Adrenal gland (tissue), 12 donors: ENCODE results near the gene PAX7. TPM values are rescaled to one million over a fixed set of nuclear protein-coding genes. Genes with fewer than 3 reads are reported as not detected.

Source experiments
- DNase-seq, 7 donors: peaks; one replicate each; pipeline ENCODE4 v3.0.0-alpha.2; 2019 to 2020
- H3K27ac ChIP-seq, 5 donors: fragments of 200-600 bp; sonication (generic) in 4 of 5; 1 replicate in 3 of 5; 2 replicates in 2 of 5; pipeline versions ENCODE4 v1.5.1 to v1.8.0; 2016 to 2020; ENCODE audit warnings: mild to moderate bottlenecking in 1 of 5
- H3K27me3 ChIP-seq: fragments of 200-600 bp; 2 replicates; pipeline ENCODE4 v1.8.0; 2021
- H3K36me3 ChIP-seq, 2 donors: fragments of 200-600 bp; replicated peaks in 1 of 2; 1 replicate in 1 of 2; 2 replicates in 1 of 2; pipeline versions ENCODE4 v1.5.1 to v1.8.0; 2018 to 2022
- H3K4me1 ChIP-seq, 2 donors: fragments of 200-600 bp; replicated peaks in 1 of 2; 1 replicate in 1 of 2; 2 replicates in 1 of 2; pipeline versions ENCODE4 v1.5.1 to v1.8.0; 2018 to 2021
- H3K4me3 ChIP-seq, 4 donors: fragments of 200-600 bp; sonication (generic) in 3 of 4; one replicate each; pipeline ENCODE4 v1.5.1; 2016 to 2018
- H3K9me3 ChIP-seq, 3 donors: fragments of 200-600 bp; sonication (generic) in 1 of 3; replicated peaks in 1 of 3; 1 replicate in 2 of 3; 2 replicates in 1 of 3; pipeline versions ENCODE4 v1.5.1 to v1.8.0; 2016 to 2021
- POLR2A ChIP-seq, 2 donors: fragments of 450-650 bp; IDR thresholded peaks; one replicate each; pipeline ENCODE4 v1.6.1; 2017; ENCODE audit warnings: antibody characterized with exemption in 2 of 2, mild to moderate bottlenecking in 2 of 2, moderate library complexity in 1 of 2
- WGBS, 4 donors: extraction: QIAGEN DNeasy Blood & Tissue Kit in 2 of 4; methylation state at CpG; one replicate each; pipeline versions ENCODE4 v1.1.5 to v1.1.7; 2013 to 2017; 5-methylcytosine and 5-hydroxymethylcytosine counted together
- intact Hi-C, 2 donors: fragments of 100-400 bp; cut with DNase I; formaldehyde crosslinking; loops; one replicate each; pipeline versions ENCODE4 v1.14.1 to v1.15.0; 2022 to 2023
- polyA plus RNA-seq, 3 donors: library from polyadenylated mRNA; stranded (reverse); fragments of 200-250 nt in 2 of 3; fragments of 350-450 nt in 1 of 3; fragmentation: Illumina TruSeq in 1 of 3; extraction: RNeasy Lipid Tissue Mini Kit (QIAGEN cat#74804) in 1 of 3; gene quantifications; one replicate each; pipeline ENCODE4 v1.2.3, GENCODE V29; 2013 to 2014
- total RNA-seq, 9 donors: library from RNA; depleted of rRNA in 4 of 9; stranded (reverse); fragments of >200 nt in 4 of 9; fragments of 120-200 nt in 1 of 9; fragmentation: NEBNext Ultra II Directional in 1 of 9; extraction: Animal tissue kit (Norgen Biotek cat#: 25700) in 1 of 9; gene quantifications; one replicate each; pipeline versions ENCODE4 v1.1.0 to v1.2.4, GENCODE V29; 2013 to 2023
- TF ChIP-seq, protein P1 (sequence below), 6 experiments: fragments of 450-650 bp in 4 of 6; fragments of 200-600 bp in 2 of 6; sonication (generic) in 1 of 6; IDR thresholded peaks; 1 replicate in 5 of 6; 2 replicates in 1 of 6; pipeline versions ENCODE4 v1.5.1 to v1.8.0; 2016 to 2021; ENCODE audit warnings: antibody characterized with exemption in 6 of 6, mild to moderate bottlenecking in 2 of 6, moderate library complexity in 1 of 6
- donor health status: healthy with polysubstance abuse.
- donor health status: Bipolar disorder and iron deficiency.
- donor health status: DM: yes; HTN: yes; CAD: no.
- donor health status: DM: no; HTN: no; CAD: no.
- donor health status: DM: no; HTN: no; CAD: no.
- donor health status: DM: yes; HTN: yes; CAD: no.

PAX7 gene
- total and polyA plus RNA-seq, 12 donors, result not detected

DNA sequence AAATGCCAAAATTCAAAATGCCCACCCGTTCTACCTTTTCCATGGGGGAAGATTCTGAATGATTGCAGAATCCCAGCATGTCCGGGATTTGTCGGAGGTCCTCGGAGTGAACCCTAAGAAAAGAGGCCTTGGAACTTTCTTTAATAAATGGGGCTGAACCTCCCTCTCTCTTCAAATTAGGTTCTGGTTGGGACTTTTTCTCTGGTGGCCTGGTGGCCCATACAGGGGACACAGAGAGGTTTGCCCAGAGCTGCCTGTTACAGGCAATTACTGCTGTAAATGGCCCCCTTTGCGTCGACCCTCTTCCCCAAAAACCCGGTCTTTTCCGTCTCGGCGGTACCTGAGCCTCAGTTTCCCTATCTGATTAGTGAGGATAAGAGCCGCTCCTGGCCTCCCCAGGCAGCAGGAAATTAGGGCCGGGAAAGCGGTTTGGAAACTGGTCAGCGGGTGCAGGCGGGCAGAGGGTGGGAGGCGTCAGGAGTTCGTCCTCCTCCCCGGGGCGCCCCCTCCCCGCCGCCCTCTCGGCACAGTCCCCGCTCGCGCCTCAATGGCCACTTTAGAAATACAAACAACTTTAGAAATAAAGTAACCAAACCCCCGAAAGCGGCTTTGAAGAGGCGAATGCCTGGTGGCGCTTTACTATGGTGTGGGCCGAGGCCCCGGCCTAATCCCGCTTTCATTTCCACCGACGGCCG is 15.6 kb downstream of the PAX7 start:
- no peak for TF ChIP-seq POLR2A (IDR thresholded peaks at IDR 0.05)
- TF ChIP-seq, protein P1, sequence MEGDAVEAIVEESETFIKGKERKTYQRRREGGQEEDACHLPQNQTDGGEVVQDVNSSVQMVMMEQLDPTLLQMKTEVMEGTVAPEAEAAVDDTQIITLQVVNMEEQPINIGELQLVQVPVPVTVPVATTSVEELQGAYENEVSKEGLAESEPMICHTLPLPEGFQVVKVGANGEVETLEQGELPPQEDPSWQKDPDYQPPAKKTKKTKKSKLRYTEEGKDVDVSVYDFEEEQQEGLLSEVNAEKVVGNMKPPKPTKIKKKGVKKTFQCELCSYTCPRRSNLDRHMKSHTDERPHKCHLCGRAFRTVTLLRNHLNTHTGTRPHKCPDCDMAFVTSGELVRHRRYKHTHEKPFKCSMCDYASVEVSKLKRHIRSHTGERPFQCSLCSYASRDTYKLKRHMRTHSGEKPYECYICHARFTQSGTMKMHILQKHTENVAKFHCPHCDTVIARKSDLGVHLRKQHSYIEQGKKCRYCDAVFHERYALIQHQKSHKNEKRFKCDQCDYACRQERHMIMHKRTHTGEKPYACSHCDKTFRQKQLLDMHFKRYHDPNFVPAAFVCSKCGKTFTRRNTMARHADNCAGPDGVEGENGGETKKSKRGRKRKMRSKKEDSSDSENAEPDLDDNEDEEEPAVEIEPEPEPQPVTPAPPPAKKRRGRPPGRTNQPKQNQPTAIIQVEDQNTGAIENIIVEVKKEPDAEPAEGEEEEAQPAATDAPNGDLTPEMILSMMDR (IDR thresholded peaks at IDR 0.05), result no peak
- Histone ChIP-seq H3K4me3 (peak overlapping the region in 1 of 4 donors; percentile 34), H3K4me1 (peaks cover 0 to 5% of the 10 kb centered on the region in 2 donors), H3K36me3 (no peaks in the 10 kb centered on the region), H3K9me3 (no peaks in the 10 kb centered on the region), H3K27ac (no peak overlapping the region), H3K27me3 (peaks cover 90% of the 10 kb centered on the region)
- DNase-seq, result no peak
- 6 to 10% (median 7%) methylated on average over 4 to 35 of the region's 35 CpGs for WGBS, 4 donors
- intact Hi-C loops, result no loop called here

DNA sequence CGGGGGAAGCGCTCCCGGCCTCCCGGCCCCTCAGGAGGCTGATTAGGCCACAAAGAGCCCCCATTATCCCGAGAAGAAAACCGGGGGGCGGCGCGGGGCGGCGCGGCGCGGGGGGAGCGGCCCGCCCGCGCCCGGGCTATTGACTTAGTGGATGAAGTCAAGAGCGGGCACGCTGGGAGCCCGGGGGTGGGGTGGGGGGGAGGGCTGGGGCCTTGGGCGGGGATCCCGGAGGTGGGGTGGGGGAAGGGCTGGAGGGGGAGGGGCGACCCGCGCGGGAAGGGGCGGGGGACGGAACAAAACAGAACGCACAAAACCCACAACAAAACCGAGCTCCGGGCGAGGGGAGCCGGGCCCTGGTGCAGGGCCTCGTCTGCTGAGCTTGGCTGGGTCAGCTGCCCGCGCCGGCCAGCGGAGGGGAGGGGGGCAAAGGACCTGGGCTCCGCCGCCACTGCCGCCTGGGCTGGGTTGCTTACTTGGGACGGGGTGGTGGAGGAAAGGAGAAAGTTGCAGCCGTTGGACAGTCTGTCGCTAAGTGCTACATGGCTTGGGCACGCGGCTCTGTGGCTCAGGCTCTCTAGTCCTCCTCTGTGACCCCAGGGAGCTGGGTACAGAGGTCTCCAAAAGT is 16.3 kb downstream of the PAX7 start:
- Histone ChIP-seq H3K4me3 (peak overlapping the region in 1 of 4 donors; percentile 34), H3K4me1 (peaks cover 0 to 5% of the 10 kb centered on the region in 2 donors), H3K27me3 (peaks cover 87% of the 10 kb centered on the region), H3K27ac (no peak overlapping the region), H3K9me3 (no peaks in the 10 kb centered on the region), H3K36me3 (no peaks in the 10 kb centered on the region)
- WGBS, 4 donors, result 1 to 2% (median 2%) methylated on average over 33 to 48 of the region's 48 CpGs
- no peak for DNase-seq
- intact Hi-C loops, result no loop called here
- TF ChIP-seq, protein P1 (IDR thresholded peaks at IDR 0.05), result no peak
- TF ChIP-seq POLR2A (IDR thresholded peaks at IDR 0.05), result no peak

DNA sequence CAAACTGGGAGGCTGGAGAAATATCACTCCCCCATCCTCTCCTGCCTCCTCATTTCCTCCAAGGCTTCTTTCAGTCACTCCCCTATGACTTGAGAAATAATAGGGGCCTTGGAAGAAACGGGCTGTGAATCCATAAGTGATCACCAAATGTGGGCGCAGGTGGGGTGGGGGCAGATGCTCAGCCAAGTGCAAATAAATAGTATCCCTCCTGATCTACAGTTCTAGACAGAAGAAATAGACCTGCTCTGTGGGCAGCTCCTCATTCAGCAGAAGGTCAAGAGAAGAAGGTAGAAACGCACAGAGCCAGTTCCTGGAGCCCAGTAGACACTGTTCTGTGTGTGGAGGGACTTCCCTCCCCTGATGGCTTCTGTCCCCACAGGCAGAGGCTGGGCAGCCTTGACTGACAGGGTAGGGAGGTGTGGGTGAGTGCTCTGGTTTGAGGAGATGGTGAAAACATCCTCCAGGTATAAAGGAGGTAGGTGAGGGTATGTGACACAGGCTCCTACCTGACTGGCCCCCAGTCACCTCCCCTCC is 17.1 kb downstream of the PAX7 start:
- no peak for DNase-seq
- peaks cover 0 to 5% of the 10 kb centered on the region in 2 donors for H3K4me1 ChIP-seq
- WGBS, 4 donors, result 9 to 32% (median 18%) methylated on average over 3 of the region's 3 CpGs
- no peaks in the 10 kb centered on the region for H3K9me3 ChIP-seq
- peaks cover 88% of the 10 kb centered on the region for H3K27me3 ChIP-seq
- no peak overlapping the region for H3K27ac ChIP-seq
- intact Hi-C loops, result no loop called here
- H3K4me3 ChIP-seq, result no peak overlapping the region
- H3K36me3 ChIP-seq, result no peaks in the 10 kb centered on the region
- TF ChIP-seq POLR2A (IDR thresholded peaks at IDR 0.05), result no peak
- TF ChIP-seq, protein P1 (IDR thresholded peaks at IDR 0.05), result no peak

DNA sequence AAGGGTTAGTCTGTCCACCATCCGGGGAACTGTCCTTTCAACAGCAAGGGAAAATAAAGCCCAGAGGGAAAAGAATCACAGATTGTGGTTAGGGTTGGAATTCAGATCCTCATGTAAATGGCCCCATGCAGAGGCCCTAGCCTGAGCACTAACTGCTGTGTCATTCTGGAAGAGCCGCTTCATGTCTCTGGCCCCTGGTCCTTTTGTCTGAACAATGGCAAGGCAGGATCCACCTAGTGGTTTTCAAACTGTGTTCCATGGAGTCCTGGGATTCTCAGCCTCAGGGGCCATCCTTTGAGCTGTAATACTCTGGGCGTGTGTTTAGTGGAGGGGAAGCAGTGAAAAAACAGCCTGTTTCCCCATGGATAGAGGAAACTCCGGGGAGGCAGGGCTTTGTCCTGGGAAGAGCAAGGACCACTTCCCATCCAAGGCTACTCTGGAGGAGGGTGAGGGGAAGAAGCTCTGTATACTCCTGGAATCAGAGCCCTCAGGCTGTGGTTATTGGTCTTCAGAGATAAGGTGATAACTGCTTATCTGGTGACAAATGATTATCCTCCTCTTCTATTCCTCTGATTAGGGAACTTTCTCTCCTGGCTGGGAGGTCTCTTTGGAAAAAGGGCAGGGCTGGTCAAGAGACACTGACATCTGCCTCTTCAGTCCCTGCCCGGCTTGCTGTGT is 19.2 kb downstream of the PAX7 start:
- Histone ChIP-seq H3K9me3 (no peaks in the 10 kb centered on the region), H3K36me3 (no peaks in the 10 kb centered on the region), H3K27ac (no peak overlapping the region), H3K4me3 (no peak overlapping the region), H3K27me3 (peaks cover 83% of the 10 kb centered on the region), H3K4me1 (peaks cover 0 to 5% of the 10 kb centered on the region in 2 donors)
- DNase-seq, result no peak
- 37 to 67% (median 56%) methylated on average over 3 to 5 of the region's 5 CpGs for WGBS, 4 donors
- intact Hi-C loops, result no loop called here
- no peak for TF ChIP-seq POLR2A (IDR thresholded peaks at IDR 0.05)
- TF ChIP-seq, protein P1 (IDR thresholded peaks at IDR 0.05), result no peak
